ENCODE measurements around the gene PLEKHN1.
A peak's percentile ranks its signal among the peaks of the same experiment; 100 is the strongest.

PLEKHN1 gene

GRCh38 chr1:998745-998994 lies 32.4 kb downstream of the PLEKHN1 start:
- Histone ChIP-seq H3K27me3 (ENCODE audit: control insufficient read depth, insufficient read depth, low read length) (peaks cover 90% of the 10 kb centered on the region), H3K36me3 (ENCODE audit: control insufficient read depth, insufficient read depth, low read length) (no peaks in the 10 kb centered on the region), H3K9ac (ENCODE audit: low read length) (peak overlapping the region; percentile 37), H3K4me1 (ENCODE audit: control insufficient read depth, insufficient read depth, low read length) (peaks cover 24% of the 10 kb centered on the region), H3K9me3 (ENCODE audit: control insufficient read depth, insufficient read depth, low read depth, low read length) (no peaks in the 10 kb centered on the region), H3K4me3 (ENCODE audit: low read depth, low read length) (peak overlapping the region; percentile 67), H3K27ac (ENCODE audit: low read depth, low read length) (no peak overlapping the region)

- peaks cover 28% of the 10 kb centered on the region for H3K4me1 ChIP-seq (ENCODE audit: control insufficient read depth, insufficient read depth, low read length)
- H3K9ac ChIP-seq (ENCODE audit: low read length) = peak overlapping the region; percentile 31
- H3K27ac ChIP-seq (ENCODE audit: low read depth, low read length) = no peak overlapping the region
- H3K36me3 ChIP-seq (ENCODE audit: control insufficient read depth, insufficient read depth, low read length) = no peaks in the 10 kb centered on the region
- H3K4me3 ChIP-seq (ENCODE audit: low read depth, low read length) = peak overlapping the region; percentile 67
- peaks cover 89% of the 10 kb centered on the region for H3K27me3 ChIP-seq (ENCODE audit: control insufficient read depth, insufficient read depth, low read length)
- no peaks in the 10 kb centered on the region for H3K9me3 ChIP-seq (ENCODE audit: control insufficient read depth, insufficient read depth, low read depth, low read length)
Measured at GRCh38 chr1:998995-999724, 32.9 kb downstream of the PLEKHN1 start.

- no peaks in the 10 kb centered on the region for H3K36me3 ChIP-seq (ENCODE audit: control insufficient read depth, insufficient read depth, low read length)
- peaks cover 89% of the 10 kb centered on the region for H3K27me3 ChIP-seq (ENCODE audit: control insufficient read depth, insufficient read depth, low read length)
- no peaks in the 10 kb centered on the region for H3K9me3 ChIP-seq (ENCODE audit: control insufficient read depth, insufficient read depth, low read depth, low read length)
- peaks cover 34% of the 10 kb centered on the region for H3K4me1 ChIP-seq (ENCODE audit: control insufficient read depth, insufficient read depth, low read length)
- H3K4me3 ChIP-seq (ENCODE audit: low read depth, low read length) = peak within 1 kb of the TSS; percentile 67
- H3K27ac ChIP-seq (ENCODE audit: low read depth, low read length) = peak within 1 kb of the TSS; percentile 51; the same call in 1 of the 2 replicates
- peak within 1 kb of the TSS; percentile 77 for H3K9ac ChIP-seq (ENCODE audit: low read length)
Measured at GRCh38 chr1:999725-1000356, 33.6 kb downstream of the PLEKHN1 start, which contains the start of gene HES4. HES4 (minus strand) TSS chr1:1000097; CDS start chr1:999973, 124 bp downstream.

GRCh38 chr1:1000357-1001056 lies 34.2 kb downstream of the PLEKHN1 start:
- Histone ChIP-seq H3K9ac (ENCODE audit: low read length) (peak overlapping the region; percentile 77), H3K9me3 (ENCODE audit: control insufficient read depth, insufficient read depth, low read depth, low read length) (no peaks in the 10 kb centered on the region), H3K4me3 (ENCODE audit: low read depth, low read length) (peak overlapping the region; percentile 67), H3K4me1 (ENCODE audit: control insufficient read depth, insufficient read depth, low read length) (peaks cover 41% of the 10 kb centered on the region), H3K36me3 (ENCODE audit: control insufficient read depth, insufficient read depth, low read length) (no peaks in the 10 kb centered on the region), H3K27ac (ENCODE audit: low read depth, low read length) (peak overlapping the region; percentile 51; the same call in 1 of the 2 replicates), H3K27me3 (ENCODE audit: control insufficient read depth, insufficient read depth, low read length) (peaks cover 83% of the 10 kb centered on the region)

- Histone ChIP-seq H3K9me3 (ENCODE audit: control insufficient read depth, insufficient read depth, low read depth, low read length) (no peaks in the 10 kb centered on the region), H3K4me1 (ENCODE audit: control insufficient read depth, insufficient read depth, low read length) (peaks cover 45% of the 10 kb centered on the region), H3K27ac (ENCODE audit: low read depth, low read length) (no peak overlapping the region), H3K9ac (ENCODE audit: low read length) (peak overlapping the region; percentile 10), H3K27me3 (ENCODE audit: control insufficient read depth, insufficient read depth, low read length) (peaks cover 76% of the 10 kb centered on the region), H3K36me3 (ENCODE audit: control insufficient read depth, insufficient read depth, low read length) (no peaks in the 10 kb centered on the region), H3K4me3 (ENCODE audit: low read depth, low read length) (peak overlapping the region; percentile 67)
Measured at GRCh38 chr1:1001057-1001783, 34.9 kb downstream of the PLEKHN1 start.

- H3K9ac ChIP-seq (ENCODE audit: low read length) = no peak overlapping the region
- no peak overlapping the region for H3K4me3 ChIP-seq (ENCODE audit: low read depth, low read length)
- no peaks in the 10 kb centered on the region for H3K36me3 ChIP-seq (ENCODE audit: control insufficient read depth, insufficient read depth, low read length)
- H3K27me3 ChIP-seq (ENCODE audit: control insufficient read depth, insufficient read depth, low read length) = peaks cover 52% of the 10 kb centered on the region
- no peaks in the 10 kb centered on the region for H3K9me3 ChIP-seq (ENCODE audit: control insufficient read depth, insufficient read depth, low read depth, low read length)
- peaks cover 35% of the 10 kb centered on the region for H3K4me1 ChIP-seq (ENCODE audit: control insufficient read depth, insufficient read depth, low read length)
- H3K27ac ChIP-seq (ENCODE audit: low read depth, low read length) = no peak overlapping the region
Measured at GRCh38 chr1:1003618-1004419, 37.5 kb downstream of the PLEKHN1 start.

GRCh38 chr1:1004420-1004779 lies 38.1 kb downstream of the PLEKHN1 start:
- H3K9me3 ChIP-seq (ENCODE audit: control insufficient read depth, insufficient read depth, low read depth, low read length) = no peaks in the 10 kb centered on the region
- no peak overlapping the region for H3K4me3 ChIP-seq (ENCODE audit: low read depth, low read length)
- no peaks in the 10 kb centered on the region for H3K36me3 ChIP-seq (ENCODE audit: control insufficient read depth, insufficient read depth, low read length)
- H3K27me3 ChIP-seq (ENCODE audit: control insufficient read depth, insufficient read depth, low read length) = peaks cover 50% of the 10 kb centered on the region
- peaks cover 35% of the 10 kb centered on the region for H3K4me1 ChIP-seq (ENCODE audit: control insufficient read depth, insufficient read depth, low read length)
- no peak overlapping the region for H3K27ac ChIP-seq (ENCODE audit: low read depth, low read length)
- H3K9ac ChIP-seq (ENCODE audit: low read length) = no peak overlapping the region

- no peak overlapping the region for H3K9ac ChIP-seq (ENCODE audit: low read length)
- H3K36me3 ChIP-seq (ENCODE audit: control insufficient read depth, insufficient read depth, low read length) = no peaks in the 10 kb centered on the region
- no peak overlapping the region for H3K4me3 ChIP-seq (ENCODE audit: low read depth, low read length)
- peaks cover 43% of the 10 kb centered on the region for H3K27me3 ChIP-seq (ENCODE audit: control insufficient read depth, insufficient read depth, low read length)
- no peaks in the 10 kb centered on the region for H3K9me3 ChIP-seq (ENCODE audit: control insufficient read depth, insufficient read depth, low read depth, low read length)
- no peak overlapping the region for H3K27ac ChIP-seq (ENCODE audit: low read depth, low read length)
- peaks cover 35% of the 10 kb centered on the region for H3K4me1 ChIP-seq (ENCODE audit: control insufficient read depth, insufficient read depth, low read length)
Measured at GRCh38 chr1:1004780-1005697, 38.8 kb downstream of the PLEKHN1 start.

- H3K4me3 ChIP-seq (ENCODE audit: low read depth, low read length) = no peak overlapping the region
- no peaks in the 10 kb centered on the region for H3K36me3 ChIP-seq (ENCODE audit: control insufficient read depth, insufficient read depth, low read length)
- H3K9me3 ChIP-seq (ENCODE audit: control insufficient read depth, insufficient read depth, low read depth, low read length) = no peaks in the 10 kb centered on the region
- H3K27me3 ChIP-seq (ENCODE audit: control insufficient read depth, insufficient read depth, low read length) = peaks cover 35% of the 10 kb centered on the region
- H3K27ac ChIP-seq (ENCODE audit: low read depth, low read length) = no peak overlapping the region
- H3K4me1 ChIP-seq (ENCODE audit: control insufficient read depth, insufficient read depth, low read length) = peaks cover 35% of the 10 kb centered on the region
- H3K9ac ChIP-seq (ENCODE audit: low read length) = no peak overlapping the region
Measured at GRCh38 chr1:1005774-1006304, 39.6 kb downstream of the PLEKHN1 start.
